Stimulated activated CD8-positive, alpha-beta memory T cell treated with anti-CD3 and anti-CD28 coated beads, Interleukin-7, amount 100 ng/mL, for 24 hours (primary cell): ENCODE data around the gene LPO.

Source experiments
- DNase-seq: peaks from one replicate; pipeline ENCODE4 v3.0.0-alpha.2; 2020; ENCODE audit warnings: low read depth

The LPO gene

GRCh38 chr17:58277802-58278595, 39.6 kb downstream of the LPO start:
- no peak for DNase-seq

GRCh38 chr17:58278661-58279015, 40.3 kb downstream of the LPO start:
- no peak for DNase-seq

GRCh38 chr17:58279016-58279711, 40.8 kb downstream of the LPO start:
- DNase-seq = no peak

GRCh38 chr17:58279736-58280479, 41.5 kb downstream of the LPO start:
- no peak for DNase-seq

- no peak for DNase-seq
Observed at GRCh38 chr17:58280480-58281217, 42.3 kb downstream of the LPO start, which contains the start of gene MPO. Gene MPO (minus strand): TSS chr17:58280935. CDS start chr17:58280758, 177 bp downstream.

- no peak for DNase-seq
Observed at GRCh38 chr17:58281511-58282011, 43.2 kb downstream of the LPO start.

- DNase-seq = no peak
Observed at GRCh38 chr17:58282442-58282841, 44.1 kb downstream of the LPO start.

- DNase-seq = no peak
Observed at GRCh38 chr17:58283674-58284612, 45.6 kb downstream of the LPO start.

GRCh38 chr17:58284613-58285421, 46.4 kb downstream of the LPO start:
- DNase-seq = no peak

GRCh38 chr17:58285422-58285810, 47.0 kb downstream of the LPO start:
- no peak for DNase-seq

- DNase-seq = no peak
Observed at GRCh38 chr17:58289869-58290268, 51.5 kb downstream of the LPO start.

GRCh38 chr17:58291246-58291645, 52.9 kb downstream of the LPO start:
- DNase-seq = no peak

- DNase-seq = no peak
Observed at GRCh38 chr17:58294034-58294433, 55.6 kb downstream of the LPO start.

GRCh38 chr17:58300336-58300735, 62.0 kb downstream of the LPO start:
- no peak for DNase-seq

GRCh38 chr17:58301504-58302150, 63.2 kb downstream of the LPO start:
- DNase-seq = no peak

GRCh38 chr17:58302171-58302918, 64.0 kb downstream of the LPO start:
- no peak for DNase-seq

- no peak for DNase-seq
Observed at GRCh38 chr17:58302919-58303585, 64.7 kb downstream of the LPO start.
